ENCODE data around the gene CYP1A1. TPM values are rescaled to one million over a fixed set of nuclear protein-coding genes. Genes with fewer than 3 reads are reported as not detected.

CYP1A1 gene
- total and polyA plus RNA-seq, 2 of the 13 experiments (the other 11 are each of a cell fraction or from before 2014, with no cell fraction given): 7.9 to 8.0 TPM

DNA sequence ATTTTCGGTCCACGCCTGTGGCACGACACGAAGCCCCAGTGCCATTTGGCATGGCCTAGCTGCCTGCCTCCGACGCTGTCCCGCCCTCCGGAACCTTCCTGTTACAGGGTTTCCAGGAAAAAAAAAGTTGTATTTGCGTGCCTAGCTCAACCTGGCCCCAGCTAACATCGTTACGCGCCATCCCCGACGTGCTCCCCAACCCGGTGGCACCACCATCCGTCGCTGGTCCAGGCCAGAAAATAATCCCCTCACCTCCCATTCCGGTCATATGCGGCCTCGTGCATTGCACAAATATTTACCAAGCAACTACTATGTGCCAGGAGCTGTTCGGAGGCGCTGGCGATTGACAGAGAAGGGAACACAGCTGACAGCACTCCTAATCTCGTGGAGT lies 1.4 kb upstream of the CYP1A1 start (continued):
- TF ChIP-seq MYNN (CRISPR knock-in tag; IDR thresholded peaks at IDR 0.05; ENCODE audit: low read depth): no peak
- TF ChIP-seq ZNF317 (CRISPR knock-in tag; IDR thresholded peaks at IDR 0.05): peak; percentile 99
- no peak for TF ChIP-seq ZNF276 (CRISPR knock-in tag; IDR thresholded peaks at IDR 0.05; ENCODE audit: low read depth)
- TF ChIP-seq, protein P1, sequence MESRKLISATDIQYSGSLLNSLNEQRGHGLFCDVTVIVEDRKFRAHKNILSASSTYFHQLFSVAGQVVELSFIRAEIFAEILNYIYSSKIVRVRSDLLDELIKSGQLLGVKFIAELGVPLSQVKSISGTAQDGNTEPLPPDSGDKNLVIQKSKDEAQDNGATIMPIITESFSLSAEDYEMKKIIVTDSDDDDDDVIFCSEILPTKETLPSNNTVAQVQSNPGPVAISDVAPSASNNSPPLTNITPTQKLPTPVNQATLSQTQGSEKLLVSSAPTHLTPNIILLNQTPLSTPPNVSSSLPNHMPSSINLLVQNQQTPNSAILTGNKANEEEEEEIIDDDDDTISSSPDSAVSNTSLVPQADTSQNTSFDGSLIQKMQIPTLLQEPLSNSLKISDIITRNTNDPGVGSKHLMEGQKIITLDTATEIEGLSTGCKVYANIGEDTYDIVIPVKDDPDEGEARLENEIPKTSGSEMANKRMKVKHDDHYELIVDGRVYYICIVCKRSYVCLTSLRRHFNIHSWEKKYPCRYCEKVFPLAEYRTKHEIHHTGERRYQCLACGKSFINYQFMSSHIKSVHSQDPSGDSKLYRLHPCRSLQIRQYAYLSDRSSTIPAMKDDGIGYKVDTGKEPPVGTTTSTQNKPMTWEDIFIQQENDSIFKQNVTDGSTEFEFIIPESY (CRISPR knock-in tag; IDR thresholded peaks at IDR 0.05): peak; percentile 72; the same call in 1 of the 2 replicates
- 0 out of 2 replicates have a peak, but pooled peaks have one; percentile 42 for TF ChIP-seq ZFP41 (CRISPR knock-in tag; IDR thresholded peaks at IDR 0.05; ENCODE audit: borderline replicate concordance)
- TF ChIP-seq SMAD1 (CRISPR knock-in tag; IDR thresholded peaks at IDR 0.05; ENCODE audit: borderline replicate concordance, low read depth): no peak
- no peak for TF ChIP-seq GPBP1L1 (CRISPR knock-in tag; IDR thresholded peaks at IDR 0.05)
- no peak for TF ChIP-seq PTBP1 (IDR thresholded peaks at IDR 0.05; ENCODE audit: low read depth, low read length, poor library complexity, severe bottlenecking)
- no peak for TF ChIP-seq SOX6 (IDR thresholded peaks at IDR 0.05)
- no peak; the same call in 1 of the 2 replicates for TF ChIP-seq SOX6 (CRISPR knock-in tag; IDR thresholded peaks at IDR 0.05)
- 0 out of 2 replicates have a peak, but pooled peaks have one; percentile 19 for TF ChIP-seq BORCS8-MEF2B (CRISPR knock-in tag; IDR thresholded peaks at IDR 0.05)
- TF ChIP-seq PRPF4 (IDR thresholded peaks at IDR 0.05; ENCODE audit: low read depth, low read length, poor library complexity, severe bottlenecking): peak; percentile 30
- no peak for TF ChIP-seq ARID3A (IDR thresholded peaks at IDR 0.05; ENCODE audit: low read depth, low read length)
- TF ChIP-seq TMF1 (CRISPR knock-in tag; IDR thresholded peaks at IDR 0.05; ENCODE audit: low read depth): 0 out of 2 replicates have a peak, but pooled peaks have one; percentile 12
- TF ChIP-seq ZNF263 (CRISPR knock-in tag; IDR thresholded peaks at IDR 0.05): peak; percentile 73
- peak; percentile 26; the same call in 1 of the 2 replicates for TF ChIP-seq HOXA3 (CRISPR knock-in tag; IDR thresholded peaks at IDR 0.05)
- TF ChIP-seq ZNF468 (CRISPR knock-in tag; IDR thresholded peaks at IDR 0.05): no peak
- no peak for TF ChIP-seq ZBTB49 (CRISPR knock-in tag; IDR thresholded peaks at IDR 0.05; ENCODE audit: borderline replicate concordance)
- peak; percentile 51 for TF ChIP-seq FOXA3 (CRISPR knock-in tag; IDR thresholded peaks at IDR 0.05)
- TF ChIP-seq ZNF777 (CRISPR knock-in tag; IDR thresholded peaks at IDR 0.05): no peak
- no peak for TF ChIP-seq TAF15 (IDR thresholded peaks at IDR 0.05; ENCODE audit: low read depth, low read length, poor library complexity, severe bottlenecking)
